Cardiac fibroblast (primary cell): Measurements from ENCODE around the gene INTS13.
"Not testable (repeated sequence)": the region's sequence is repeated elsewhere in the genome, so short reads cannot be mapped to it uniquely, and the experiment has no call there.

ENCODE experiments used
- DNase-seq, 2 donors: peaks; one replicate each; pipeline versions ENCODE4 v3.0.0 to v3.0.0-alpha.2; 2010; ENCODE audit warnings: low read depth in 2 of 2
- H3K4me3 ChIP-seq, 2 donors: replicated peaks in 1 of 2; 1 replicate in 1 of 2; 2 replicates in 1 of 2; pipeline ENCODE4 v1.5.1; 2011; ENCODE audit warnings: low read depth in 2 of 2, low read length in 2 of 2, mild to moderate bottlenecking in 2 of 2, moderate library complexity in 1 of 2
- CTCF ChIP-seq: IDR thresholded peaks from one replicate; pipeline ENCODE4 v1.5.1; 2011; ENCODE audit warnings: low read depth, mild to moderate bottlenecking, low read length, inconsistent platforms

The INTS13 gene

GRCh38 chr12:26867080-26867479 lies 70.7 kb downstream of the INTS13 start:
- peak in 1 of 2 donors; percentile 34 for DNase-seq
- H3K4me3 ChIP-seq, result no peak overlapping the region
- no peak for TF ChIP-seq CTCF

- no peak overlapping the region for H3K4me3 ChIP-seq
- peak in 1 of 2 donors; percentile 27 for DNase-seq
- peak; percentile 30 for TF ChIP-seq CTCF
Measured at GRCh38 chr12:26863515-26863914, 74.3 kb downstream of the INTS13 start.

- DNase-seq, H3K4me3 ChIP-seq: not testable (repeated sequence)
Measured at GRCh38 chr12:26862787-26863186, 75.0 kb downstream of the INTS13 start.

GRCh38 chr12:26861690-26862089 lies 76.1 kb downstream of the INTS13 start:
- no peak overlapping the region for H3K4me3 ChIP-seq
- no peak for DNase-seq
- TF ChIP-seq CTCF, result no peak

- no peak for TF ChIP-seq CTCF
- H3K4me3 ChIP-seq, result no peak overlapping the region
- peak; percentile 5 to 44 for DNase-seq
Measured at GRCh38 chr12:26857465-26858176, 80.2 kb downstream of the INTS13 start.

- DNase-seq, result no peak
- H3K4me3 ChIP-seq, result no peak overlapping the region
- no peak for TF ChIP-seq CTCF
Measured at GRCh38 chr12:26855337-26855736, 82.4 kb downstream of the INTS13 start.
